ENCODE data around the gene PILRB.

Gene PILRB

DNA sequence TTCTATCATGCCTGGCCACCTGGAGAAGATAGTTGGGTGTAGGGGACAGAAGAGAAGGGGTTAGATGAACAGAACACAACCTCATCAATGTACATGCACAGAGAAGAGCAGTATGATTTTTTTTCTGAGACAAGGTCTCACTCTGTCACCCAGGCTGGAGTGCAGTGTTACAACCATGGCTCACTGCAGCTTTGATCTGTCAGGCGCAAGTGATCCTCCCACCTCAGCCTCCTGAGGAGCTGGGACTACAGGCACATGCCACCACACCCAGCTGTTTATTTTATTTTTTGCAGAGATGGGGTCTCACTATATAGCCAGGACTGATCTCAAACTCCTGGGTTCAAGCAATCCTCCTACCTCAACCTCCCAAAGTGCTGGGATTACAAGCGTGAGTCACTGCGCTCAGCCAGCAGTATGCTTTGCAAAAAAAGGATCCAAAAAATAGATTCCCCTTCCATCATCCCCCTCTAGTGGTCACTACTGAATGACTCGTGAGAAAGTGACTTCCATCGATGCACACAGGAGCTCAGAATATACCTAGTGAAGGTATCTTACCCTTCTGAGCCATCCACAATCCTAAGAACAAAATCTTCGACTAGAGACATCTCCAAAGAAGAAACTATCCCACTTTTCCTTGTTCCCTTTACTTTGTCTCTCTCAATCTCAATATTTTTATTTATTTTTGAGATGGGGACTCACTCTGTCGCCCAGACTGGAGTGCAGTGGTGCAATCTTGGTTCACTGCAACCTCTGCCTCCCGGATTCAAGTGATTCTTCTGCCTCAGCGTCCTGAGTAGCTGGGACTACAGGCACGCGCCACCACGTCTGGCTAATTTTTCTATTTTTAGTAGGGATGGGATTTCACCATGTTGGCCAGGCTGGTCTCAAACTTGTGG, 49.6 kb downstream of the PILRB start:
- peak; percentile 84 for DNase-seq (ENCODE audit: low read depth)

GRCh38 chr7:100411101-100411500, 53.2 kb downstream of the PILRB start:
- no peak for DNase-seq (ENCODE audit: low read depth)

- no peak for DNase-seq (ENCODE audit: low read depth)
These were observed 55.4 kb downstream of the PILRB start for GRCh38 chr7:100413346-100413745.

DNA sequence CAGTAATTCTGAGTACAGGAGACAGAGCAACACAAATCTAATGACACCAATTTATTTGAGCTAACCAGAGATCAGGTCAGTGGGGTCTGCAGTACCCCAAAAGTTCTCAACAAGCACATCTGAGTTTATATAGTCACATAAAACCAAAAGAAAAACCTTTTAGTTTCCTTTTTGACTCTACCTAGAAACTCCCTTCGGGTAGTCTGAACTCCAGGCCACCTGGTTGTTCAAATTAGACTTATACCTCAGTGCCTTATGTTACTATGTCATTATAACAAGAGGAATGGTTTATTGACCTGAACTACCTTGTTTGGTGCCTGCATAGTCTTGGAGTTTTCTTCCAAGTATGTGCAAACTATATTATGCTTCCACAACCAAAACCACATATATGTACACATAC, 56.0 kb downstream of the PILRB start:
- DNase-seq (ENCODE audit: low read depth): no peak

- DNase-seq (ENCODE audit: low read depth): no peak
These were observed 57.5 kb downstream of the PILRB start for GRCh38 chr7:100415448-100415847.
